K562 (cell line): ENCODE results near the gene PACS1. TPM values are rescaled to one million over a fixed set of nuclear protein-coding genes. Genes with fewer than 3 reads are reported as not detected.

Experiments used
- CEBPB ChIP-seq: fragments of 450-650 bp; IDR thresholded peaks from 2 replicates; pipeline ENCODE4 v1.6.1; 2016; ENCODE audit warnings: missing genetic modification characterization, missing compliant biosample characterization
- CHD7 ChIP-seq: fragments of 200-600 bp; sonication (generic); IDR thresholded peaks from one replicate; pipeline ENCODE4 v1.6.1; 2012; ENCODE audit warnings: mild to moderate bottlenecking, low read depth, low read length, inconsistent platforms
- CXXC5 ChIP-seq: fragments of 250-450 bp; sonication (Bioruptor Pico); IDR thresholded peaks from 2 replicates; pipeline ENCODE4 v1.8.0; 2022; ENCODE audit warnings: inconsistent platforms, mild to moderate bottlenecking, moderate library complexity
- KDM2B ChIP-seq: fragments of 250-450 bp; sonication (Bioruptor Pico); IDR thresholded peaks from 2 replicates; pipeline ENCODE4 v1.8.0; 2021; ENCODE audit warnings: mild to moderate bottlenecking, moderate library complexity
- MITF ChIP-seq: IDR thresholded peaks from 2 replicates; pipeline ENCODE4 v1.6.1; 2014; ENCODE audit warnings: antibody characterized with exemption
- MTA3 ChIP-seq: fragments of 450-650 bp; formaldehyde crosslinking; IDR thresholded peaks from 2 replicates; pipeline ENCODE4 v1.6.1; 2017; ENCODE audit warnings: mild to moderate bottlenecking, borderline replicate concordance
- SRSF9 ChIP-seq: fragments of 200-400 bp; formaldehyde crosslinking; IDR thresholded peaks from 2 replicates; pipeline ENCODE4 v1.6.1; 2017; ENCODE audit warnings: low read depth, low read length, borderline replicate concordance
- TAF9B ChIP-seq: fragments of 450-650 bp; IDR thresholded peaks from 2 replicates; pipeline ENCODE4 v1.6.1; 2018; ENCODE audit warnings: mild to moderate bottlenecking; ENCODE audit not compliant: partially characterized antibody
- TFAP4 ChIP-seq: sonication (generic); formaldehyde crosslinking; IDR thresholded peaks from 2 replicates; pipeline ENCODE4 v1.8.0; 2022; ENCODE audit warnings: missing genetic modification reagents, mild to moderate bottlenecking, moderate library complexity, borderline replicate concordance
- ZBTB49 ChIP-seq: sonication (generic); formaldehyde crosslinking; IDR thresholded peaks from 2 replicates; pipeline ENCODE4 v1.8.0; 2022; ENCODE audit warnings: missing genetic modification reagents, mild to moderate bottlenecking, borderline replicate concordance
- polyA plus RNA-seq, 8 experiments: library from polyadenylated mRNA; depleted of rRNA in 4 of 8; stranded (reverse) in 5 of 8; unstranded in 3 of 8; fragments of >200 nt; fragmentation: Nextera tagmentation in 2 of 8; fragmentation: Illumina TruSeq in 1 of 8; extraction: Ambion mirVana in 2 of 8; extraction: Trizol in 1 of 8; gene quantifications; 2 replicates each; pipeline versions ENCODE4 v1.2.1 to v1.2.3, GENCODE V29; 2011 to 2014; ENCODE audit warnings: inconsistent platforms in 1 of 8, missing spikeins in 1 of 8
- total RNA-seq, 7 experiments: library from RNA; depleted of rRNA in 6 of 7; stranded (reverse); fragments of >200 nt in 6 of 7; fragmentation: Illumina TruSeq in 2 of 7; extraction: Trizol in 2 of 7; gene quantifications; 2 replicates each; pipeline versions ENCODE4 v1.2.1 to v1.2.3, GENCODE V29; 2011 to 2021; ENCODE audit warnings: low replicate concordance in 1 of 7

Gene PACS1
- total and polyA plus RNA-seq, 9 of the 15 experiments (the other 6 are each of a cell fraction or from before 2014, with no cell fraction given): 0.34 to 28.1 (median 8.5) TPM

GRCh38 chr11:66267379-66268243 lies 197.5 kb downstream of the PACS1 start (continued):
- no peak for TF ChIP-seq CHD7
- TF ChIP-seq TAF9B: no peak
- TF ChIP-seq MITF: no peak
- no peak for TF ChIP-seq KDM2B
- TF ChIP-seq CEBPB: no peak
- TF ChIP-seq TFAP4 (CRISPR knock-in tag): 0 out of 2 replicates have a peak, but pooled peaks have one; percentile 8
- no peak for TF ChIP-seq ZBTB49 (CRISPR knock-in tag)
- TF ChIP-seq CXXC5 (CRISPR knock-in tag): peak; percentile 22
- peak; percentile 62; the same call in 1 of the 2 replicates for TF ChIP-seq MTA3
- no peak for TF ChIP-seq SRSF9
